ENCODE results near the gene TMEM11. TPM values are rescaled to one million over a fixed set of nuclear protein-coding genes. Genes with fewer than 3 reads are reported as not detected.

TMEM11 gene
- total RNA-seq, 1 donor from 2014 or later, result 24.2 TPM

DNA sequence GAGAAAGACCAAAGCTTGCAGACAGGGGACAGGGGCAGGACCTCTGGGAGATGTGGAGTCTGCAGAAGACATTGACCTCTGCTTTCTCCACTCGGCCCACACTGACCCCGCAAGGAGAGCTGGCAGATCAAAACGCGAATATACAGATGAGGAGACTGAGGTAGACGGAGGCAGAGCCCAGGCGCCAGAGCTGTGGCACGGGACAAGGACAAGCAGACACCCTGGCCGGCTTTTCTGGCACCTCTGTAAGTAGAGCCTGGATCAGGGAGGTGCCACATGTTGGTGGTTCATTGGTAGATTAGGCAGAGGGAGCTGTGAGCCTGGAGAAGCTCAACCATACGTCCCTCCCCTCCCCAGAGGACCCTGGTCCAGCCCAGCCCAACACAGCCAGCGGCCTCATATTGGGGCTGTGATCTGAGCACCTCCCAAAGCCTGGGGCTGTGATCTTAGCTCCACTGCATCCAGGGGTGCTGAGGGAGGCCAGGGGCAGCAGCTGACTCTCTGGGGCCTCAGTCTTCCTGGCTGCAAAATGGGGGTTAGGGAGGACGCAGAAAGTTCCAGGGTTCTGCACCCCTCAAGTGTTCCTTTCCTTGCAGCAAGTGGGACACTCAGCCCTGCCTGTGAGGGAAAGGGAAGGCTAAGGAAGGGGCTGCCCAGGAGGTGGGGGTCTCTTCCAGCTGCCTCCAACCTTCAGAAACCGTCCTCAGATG lies 35.3 kb upstream of the TMEM11 start:
- ATAC-seq, result no peak
- H3K27ac ChIP-seq, result no peak overlapping the region
- intact Hi-C loops (cut with DNase I), result no loop called here

DNA sequence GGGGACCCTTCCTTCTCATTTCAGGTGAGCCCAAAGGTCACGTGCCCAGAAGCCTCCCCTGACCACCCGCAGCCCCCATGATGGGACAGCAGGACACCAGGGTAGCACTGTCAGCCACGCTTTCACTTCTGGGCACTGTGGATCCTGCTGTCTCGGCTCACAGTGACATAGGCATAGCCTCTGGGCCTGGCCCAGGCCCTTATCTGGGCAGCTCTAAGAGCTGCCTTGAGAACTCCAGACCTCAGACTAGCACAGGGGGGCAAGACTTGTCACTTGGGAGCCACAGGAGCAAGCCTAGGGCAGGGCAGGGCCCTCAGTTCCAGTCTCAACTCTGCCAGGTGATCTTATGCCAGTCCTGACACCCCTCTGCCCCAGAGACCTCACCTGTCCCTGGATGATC lies 34.5 kb upstream of the TMEM11 start:
- H3K4me1 ChIP-seq, result peaks cover 21% of the 10 kb centered on the region
- no peak for DNase-seq
- no peak overlapping the region for H3K27ac ChIP-seq
- H3K4me3 ChIP-seq, result no peak overlapping the region
- H3K9me3 ChIP-seq, result no peaks in the 10 kb centered on the region
- ATAC-seq, result no peak
- no peaks in the 10 kb centered on the region for H3K27me3 ChIP-seq
- no peaks in the 10 kb centered on the region for H3K36me3 ChIP-seq
- no peak for TF ChIP-seq CTCF (IDR thresholded peaks at IDR 0.05)
- intact Hi-C loops (cut with DNase I), result no loop called here

More for the DNA sequence above, 35.3 kb upstream of the TMEM11 start:
- no peak for DNase-seq
- no peak for TF ChIP-seq CTCF (IDR thresholded peaks at IDR 0.05)
- H3K36me3 ChIP-seq, result no peaks in the 10 kb centered on the region
- H3K4me3 ChIP-seq, result no peak overlapping the region
- H3K4me1 ChIP-seq, result peaks cover 28% of the 10 kb centered on the region
- no peaks in the 10 kb centered on the region for H3K27me3 ChIP-seq
- H3K9me3 ChIP-seq, result no peaks in the 10 kb centered on the region

- no peak for TF ChIP-seq CTCF (IDR thresholded peaks at IDR 0.05)
- ATAC-seq (no peak), DNase-seq (no peak)
- Histone ChIP-seq H3K9me3 (no peaks in the 10 kb centered on the region), H3K4me1 (peaks cover 20% of the 10 kb centered on the region), H3K4me3 (no peak overlapping the region), H3K36me3 (peaks cover 5% of the 10 kb centered on the region), H3K27me3 (no peaks in the 10 kb centered on the region), H3K27ac (no peak overlapping the region)
- intact Hi-C loops (cut with DNase I), result no loop called here
Observed at GRCh38 chr17:21247552-21248258, 33.7 kb upstream of the TMEM11 start.

GRCh38 chr17:21246698-21247097 lies 32.7 kb upstream of the TMEM11 start:
- no peak overlapping the region for H3K27ac ChIP-seq
- no peaks in the 10 kb centered on the region for H3K27me3 ChIP-seq
- H3K9me3 ChIP-seq, result no peaks in the 10 kb centered on the region
- H3K4me3 ChIP-seq, result no peak overlapping the region
- TF ChIP-seq CTCF (IDR thresholded peaks at IDR 0.05), result no peak
- ATAC-seq, result no peak
- no peak for DNase-seq
- H3K36me3 ChIP-seq, result peaks cover 6% of the 10 kb centered on the region
- peaks cover 12% of the 10 kb centered on the region for H3K4me1 ChIP-seq
- intact Hi-C loops (cut with DNase I), result no loop called here

DNA sequence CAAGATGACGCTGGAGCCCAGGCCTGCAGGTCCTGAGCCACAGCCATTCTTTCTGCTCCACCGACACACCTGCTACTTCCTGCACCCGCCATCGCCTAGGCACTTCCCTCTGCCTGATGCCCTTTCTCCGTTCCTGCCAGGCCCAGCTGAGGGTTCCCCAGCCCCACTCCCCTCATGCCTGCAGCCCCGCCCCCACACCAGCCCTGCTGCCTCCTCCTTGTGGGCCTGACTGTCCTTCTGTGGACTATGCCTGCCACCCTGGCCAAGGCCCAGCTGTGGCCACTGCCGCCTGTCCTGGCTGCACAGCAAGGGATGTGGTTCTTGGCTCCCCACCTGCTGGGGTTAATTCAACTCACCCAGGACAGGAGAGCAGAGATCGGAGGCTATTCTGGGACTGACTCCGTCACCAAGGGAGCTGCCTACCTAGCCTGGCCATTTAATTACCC lies 31.7 kb upstream of the TMEM11 start:
- Histone ChIP-seq H3K4me3 (no peak overlapping the region), H3K9me3 (no peaks in the 10 kb centered on the region), H3K27me3 (no peaks in the 10 kb centered on the region), H3K27ac (no peak overlapping the region), H3K36me3 (peaks cover 6% of the 10 kb centered on the region), H3K4me1 (peaks cover 2% of the 10 kb centered on the region)
- no peak for ATAC-seq
- intact Hi-C loops (cut with DNase I), result no loop called here
- no peak for TF ChIP-seq CTCF (IDR thresholded peaks at IDR 0.05)
- DNase-seq, result no peak
